Testis (tissue), 2 donors: Measurements from ENCODE around the gene CUX1.

Experiments
- CTCF ChIP-seq, 3 experiments: fragments of 450-650 bp in 2 of 3; fragments of 200-600 bp in 1 of 3; sonication (generic) in 1 of 3; IDR thresholded peaks; one replicate each; pipeline ENCODE4 v1.5.1; 2016 to 2019; ENCODE audit warnings: antibody characterized with exemption in 3 of 3, mild to moderate bottlenecking in 2 of 3, moderate library complexity in 1 of 3
- POLR2A ChIP-seq: fragments of 450-650 bp; IDR thresholded peaks from one replicate; pipeline ENCODE4 v1.6.1; 2017; ENCODE audit warnings: antibody characterized with exemption, mild to moderate bottlenecking, moderate library complexity

GRCh38 chr7:102079140-102080018, 262.0 kb downstream of the CUX1 start:
- TF ChIP-seq CTCF (IDR thresholded peaks at IDR 0.05), result no peak
- no peak for TF ChIP-seq POLR2A
